ENCODE data around the gene RNF167.

RNF167 gene

GRCh38 chr17:4953451-4953961 is 13.4 kb downstream of the RNF167 start:
- no peak for DNase-seq (ENCODE audit: low spot score)

GRCh38 chr17:4955091-4955490 is 15.0 kb downstream of the RNF167 start:
- DNase-seq (ENCODE audit: low spot score): no peak

- DNase-seq (ENCODE audit: low spot score): no peak
These were observed 16.5 kb downstream of the RNF167 start for GRCh38 chr17:4956493-4957061.

GRCh38 chr17:4958102-4958501 is 18.0 kb downstream of the RNF167 start:
- DNase-seq (ENCODE audit: low spot score): no peak

GRCh38 chr17:4959261-4959965 is 19.3 kb downstream of the RNF167 start:
- DNase-seq (ENCODE audit: low spot score): peak; percentile 43

GRCh38 chr17:4960279-4960922 is 20.3 kb downstream of the RNF167 start:
- no peak for DNase-seq (ENCODE audit: low spot score)

GRCh38 chr17:4965311-4965986 is 25.4 kb downstream of the RNF167 start:
- DNase-seq (ENCODE audit: low spot score): no peak

GRCh38 chr17:4966844-4967538 is 26.9 kb downstream of the RNF167 start:
- peak; percentile 100 for DNase-seq (ENCODE audit: low spot score)

- peak; percentile 92 for DNase-seq (ENCODE audit: low spot score)
These were observed 27.7 kb downstream of the RNF167 start, which contains the start of gene SPAG7 for GRCh38 chr17:4967539-4968485. Gene SPAG7 (minus strand): TSS chr17:4967817. CDS start chr17:4967804, 13 bp downstream.

- DNase-seq (ENCODE audit: low spot score): peak; percentile 33
These were observed 28.5 kb downstream of the RNF167 start for GRCh38 chr17:4968486-4969046.

DNA sequence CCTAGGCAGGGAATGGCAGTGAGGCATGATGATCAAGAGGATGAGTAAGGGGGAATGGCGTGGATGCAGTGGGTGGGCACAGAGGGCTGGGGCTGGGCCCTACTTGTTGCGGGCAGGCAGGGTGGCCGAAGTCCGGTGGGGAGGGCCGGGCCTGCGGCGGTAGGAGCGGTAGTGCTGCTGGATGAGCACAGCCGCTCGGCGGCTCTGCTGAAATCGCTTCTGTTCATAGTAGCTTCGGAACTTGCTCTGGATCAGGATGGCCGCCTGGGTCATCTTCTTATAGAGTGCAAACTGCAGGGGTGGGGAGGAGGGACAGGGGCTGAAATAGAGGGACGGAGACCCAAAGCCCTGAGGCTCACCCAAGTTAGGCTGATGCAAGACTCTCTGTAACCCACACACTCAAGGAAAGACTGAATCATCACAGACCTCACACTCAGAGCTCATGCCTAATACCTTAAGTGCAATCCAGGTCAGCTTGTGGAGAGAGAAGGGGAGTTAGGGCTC is 29.0 kb downstream of the RNF167 start:
- peak; percentile 88 for DNase-seq (ENCODE audit: low spot score)

DNA sequence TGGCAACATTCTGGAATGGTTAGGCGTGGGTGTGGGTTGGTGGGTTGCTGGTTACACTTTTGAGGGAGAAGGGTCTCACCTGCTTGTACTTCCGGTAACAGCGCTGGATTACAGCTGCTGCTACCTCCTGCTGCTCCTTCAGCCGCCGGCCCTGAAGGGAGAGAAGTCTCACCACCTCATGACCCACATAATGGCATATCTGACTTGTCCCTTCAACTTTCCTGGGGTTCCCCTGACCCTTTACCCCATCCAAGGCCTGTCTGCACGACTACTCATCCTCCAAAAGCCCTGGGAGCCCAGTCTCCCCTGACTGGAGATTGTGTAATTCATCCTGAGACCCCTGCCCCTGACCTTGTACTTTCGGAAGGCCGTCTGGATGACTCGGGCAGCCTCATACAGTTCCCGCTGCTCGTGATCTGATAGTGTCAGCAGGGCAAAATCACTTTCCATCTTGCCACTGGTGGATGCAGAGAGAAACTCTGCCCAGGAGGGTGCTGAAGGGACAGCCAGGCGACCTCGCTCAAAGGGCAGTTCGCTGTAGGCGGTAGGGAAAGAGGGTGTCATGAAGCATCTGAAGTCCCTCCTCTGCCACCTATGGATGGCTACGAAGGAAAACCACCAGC is 29.6 kb downstream of the RNF167 start:
- peak; percentile 26 for DNase-seq (ENCODE audit: low spot score)

GRCh38 chr17:4970273-4970672 is 30.2 kb downstream of the RNF167 start:
- no peak for DNase-seq (ENCODE audit: low spot score)

- no peak for DNase-seq (ENCODE audit: low spot score)
These were observed 31.8 kb downstream of the RNF167 start for GRCh38 chr17:4971826-4972225.

GRCh38 chr17:4972322-4972721 is 32.3 kb downstream of the RNF167 start:
- DNase-seq (ENCODE audit: low spot score): no peak

DNA sequence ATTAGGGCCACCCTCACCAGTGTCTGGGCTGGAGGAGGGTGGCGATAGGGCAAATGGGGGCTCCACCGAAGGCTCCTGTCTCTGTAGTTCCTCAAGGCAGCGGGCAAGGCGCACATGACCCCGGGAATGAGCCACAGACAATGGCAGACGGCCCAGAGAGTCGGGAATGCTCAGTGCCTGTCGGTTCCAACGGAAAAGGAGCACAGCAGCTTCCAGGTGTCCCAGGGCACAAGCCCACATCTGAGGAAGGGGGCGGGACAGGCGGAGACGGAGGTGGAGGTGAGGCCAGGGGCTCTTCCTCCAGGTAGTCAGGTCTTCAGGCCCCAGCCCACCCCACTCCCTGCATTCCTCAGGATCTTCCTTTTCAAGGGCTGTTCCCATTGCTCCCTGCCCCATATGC is 32.7 kb downstream of the RNF167 start:
- DNase-seq (ENCODE audit: low spot score): no peak

DNA sequence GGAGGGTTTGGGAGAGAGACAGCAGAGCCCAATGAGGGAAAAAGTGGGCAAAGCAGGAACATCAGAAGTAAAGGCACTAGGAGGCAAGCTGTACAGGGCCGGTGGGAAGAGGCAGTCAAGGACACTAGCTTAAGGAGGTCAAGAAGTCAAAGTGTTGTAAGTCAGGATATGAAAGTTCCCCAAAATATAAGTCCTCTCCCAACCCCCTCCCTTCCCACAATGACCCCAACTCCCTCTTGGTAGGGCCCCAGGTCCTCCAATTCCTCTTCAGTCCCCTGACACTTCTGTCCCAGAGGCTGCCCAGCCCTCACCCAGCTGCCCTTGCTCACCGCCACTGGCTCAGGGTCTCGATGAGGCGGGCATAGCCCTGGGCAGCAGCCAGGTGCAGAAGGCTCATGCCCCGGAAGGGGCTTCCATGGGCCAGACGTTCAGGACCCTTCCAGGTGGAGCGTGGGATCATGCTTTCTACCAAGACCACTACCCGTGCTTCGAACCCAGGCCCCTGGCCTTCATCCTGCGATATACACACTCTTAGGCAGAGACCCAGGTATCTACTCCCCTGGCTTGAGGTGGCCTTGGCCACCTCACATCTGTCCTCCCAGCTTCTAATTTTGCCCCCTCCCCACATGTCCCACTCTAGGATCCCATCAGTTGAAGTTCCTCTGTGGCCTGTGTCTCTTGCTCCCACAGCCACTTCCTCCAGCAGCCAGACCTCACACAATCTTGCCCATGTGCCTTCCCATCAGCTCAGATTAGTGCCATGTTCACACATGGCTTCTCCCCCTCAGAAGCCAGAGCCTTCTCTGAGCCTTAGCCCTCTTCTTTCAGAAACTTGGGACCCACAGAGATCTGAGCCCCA is 33.4 kb downstream of the RNF167 start:
- DNase-seq (ENCODE audit: low spot score): no peak

DNA sequence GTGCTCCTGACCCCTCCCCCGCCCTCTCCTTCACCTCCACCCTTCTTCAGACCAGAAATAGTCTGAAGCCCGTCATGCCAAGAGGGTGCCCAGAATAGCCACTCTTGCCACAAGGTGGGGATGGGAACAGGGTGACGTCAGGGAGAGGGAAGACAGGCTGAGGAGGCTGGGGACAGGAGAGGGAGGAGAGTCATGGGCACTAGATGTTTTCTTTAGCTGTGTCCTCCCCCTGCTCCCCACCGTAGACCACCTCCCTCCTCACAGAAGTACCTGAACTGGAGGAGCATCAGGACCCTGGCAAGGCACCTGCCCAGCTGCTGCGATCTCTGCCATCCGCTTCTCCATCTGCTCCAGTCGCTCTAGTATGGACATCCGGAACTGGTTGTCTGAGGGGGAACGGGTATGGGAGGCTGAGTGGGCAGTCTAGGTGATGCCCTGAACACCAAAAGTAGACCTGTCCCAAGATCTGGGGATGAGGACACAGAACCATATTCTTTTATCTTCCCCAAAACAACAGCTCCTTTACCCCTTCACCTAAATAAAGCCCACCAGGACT is 34.1 kb downstream of the RNF167 start:
- DNase-seq (ENCODE audit: low spot score): no peak
